GM23248 (cell line): ENCODE data around the gene RAE1. TPM values are rescaled to one million over a fixed set of nuclear protein-coding genes. Genes with fewer than 3 reads are reported as not detected.

ENCODE experiments used
- DNase-seq: peaks from one replicate; pipeline ENCODE4 v3.0.0-alpha.2; 2015
- H2AFZ ChIP-seq: fragments of 200-600 bp; sonication (generic); 2 replicates; pipeline ENCODE4 v1.6.1; 2016; ENCODE audit warnings: antibody characterized with exemption
- H3F3A ChIP-seq: fragments of 200-600 bp; sonication (generic); 2 replicates; pipeline ENCODE4 v1.6.1; 2016; ENCODE audit warnings: mild to moderate bottlenecking, antibody characterized with exemption, mixed run types; ENCODE audit not compliant: insufficient read depth
- H3K27ac ChIP-seq: fragments of 200-600 bp; sonication (generic); 2 replicates; pipeline ENCODE4 v1.5.1; 2016; ENCODE audit warnings: mild to moderate bottlenecking
- H3K27me3 ChIP-seq: fragments of 200-600 bp; sonication (generic); replicated peaks from 2 replicates; pipeline ENCODE4 v1.6.1; 2016; ENCODE audit warnings: mild to moderate bottlenecking; ENCODE audit not compliant: insufficient read depth
- H3K36me3 ChIP-seq: fragments of 200-600 bp; sonication (generic); 2 replicates; pipeline ENCODE4 v1.6.1; 2016; ENCODE audit warnings: low read depth, mild to moderate bottlenecking
- H3K4me1 ChIP-seq: fragments of 200-600 bp; sonication (generic); 2 replicates; pipeline ENCODE4 v1.6.1; 2016; ENCODE audit warnings: mild to moderate bottlenecking; ENCODE audit not compliant: insufficient read depth
- H3K4me2 ChIP-seq: fragments of 200-600 bp; sonication (generic); one replicate; pipeline ENCODE4 v1.6.1; 2016; ENCODE audit warnings: mild to moderate bottlenecking; ENCODE audit not compliant: unreplicated experiment
- H3K4me3 ChIP-seq: fragments of 200-600 bp; sonication (generic); 2 replicates; pipeline ENCODE4 v1.5.1; 2016; ENCODE audit warnings: mild to moderate bottlenecking
- H3K79me2 ChIP-seq: fragments of 200-600 bp; sonication (generic); 2 replicates; pipeline ENCODE4 v1.6.1; 2016; ENCODE audit warnings: mild to moderate bottlenecking; ENCODE audit not compliant: insufficient read depth
- H3K9ac ChIP-seq: fragments of 200-600 bp; sonication (generic); 2 replicates; pipeline ENCODE4 v1.6.1; 2016; ENCODE audit warnings: mild to moderate bottlenecking
- H3K9me2 ChIP-seq: fragments of 200-600 bp; sonication (generic); 2 replicates; pipeline ENCODE4 v1.6.1; 2016; ENCODE audit warnings: mixed run types, mild to moderate bottlenecking, moderate library complexity; ENCODE audit not compliant: insufficient read depth
- H3K9me3 ChIP-seq: fragments of 200-600 bp; sonication (generic); one replicate; pipeline ENCODE4 v1.6.1; 2017; ENCODE audit warnings: low read depth
- H4K20me1 ChIP-seq: fragments of 200-600 bp; sonication (generic); 2 replicates; pipeline ENCODE4 v1.6.0; 2016; ENCODE audit not compliant: insufficient read depth
- EZH2 ChIP-seq: fragments of 200-600 bp; sonication (generic); IDR thresholded peaks from 2 replicates; pipeline ENCODE4 v1.6.1; 2018; ENCODE audit warnings: antibody characterized with exemption, mild to moderate bottlenecking; ENCODE audit not compliant: insufficient read depth, poor library complexity, severe bottlenecking
- EZH2phosphoT487 ChIP-seq: fragments of 200-600 bp; sonication (generic); IDR thresholded peaks from 2 replicates; pipeline ENCODE4 v1.6.1; 2018; ENCODE audit warnings: antibody characterized with exemption, moderate library complexity, mild to moderate bottlenecking, low read depth; ENCODE audit not compliant: insufficient read depth
- WGBS, 2 experiments: methylation state at CpG; one replicate each; pipeline ENCODE4 v1.1.6; 2015 to 2017; ENCODE audit warnings: low lambda C conversion rate in 2 of 2, low coverage in 1 of 2; ENCODE audit errors: missing lambda C conversion rate in 2 of 2; 5-methylcytosine and 5-hydroxymethylcytosine counted together
- in situ Hi-C: fragments of 300-500 bp; cut with MboI; formaldehyde crosslinking; loops from 2 replicates; pipeline ENCODE4 v1.15.0; 2020
- polyA plus RNA-seq: library from polyadenylated mRNA; unstranded; fragments of >200 nt; fragmentation: Nextera tagmentation; extraction: Ambion mirVana; gene quantifications from 2 replicates; pipeline ENCODE4 v1.2.1, GENCODE V29; 2016
- total RNA-seq: library from RNA; depleted of rRNA; stranded (reverse); fragments of >200 nt; shearing (Covaris generic); gene quantifications from 2 replicates; pipeline ENCODE4 v1.2.3, GENCODE V29; 2014

RAE1 gene
- total and polyA plus RNA-seq, 2 experiments from 2014 or later: 34.7 to 54.8 TPM

- TF ChIP-seq EZH2 (no peak), EZH2phosphoT487 (no peak)
- Histone ChIP-seq H3K9ac (no peak within 1 kb of the TSS), H3K4me1 (no peaks in the 10 kb centered on the region), H3K27me3 (peaks cover 40% of the 10 kb centered on the region), H4K20me1 (no peaks in the 10 kb centered on the region), H3K4me3 (no peak within 1 kb of the TSS), H3K9me3 (no peaks in the 10 kb centered on the region), H3K27ac (no peak within 1 kb of the TSS), H3K79me2 (no peaks in the 10 kb centered on the region), H2AFZ (no peak within 1 kb of the TSS), H3K9me2 (no peaks in the 10 kb centered on the region), H3F3A (no peaks in the 10 kb centered on the region), H3K36me3 (no peaks in the 10 kb centered on the region), H3K4me2 (no peak within 1 kb of the TSS)
- DNase-seq: no peak
- in situ Hi-C loops: no loop called here
- WGBS, 2 experiments: 83 to 84% methylated on average over 36 to 38 of the region's 40 CpGs
Observed at GRCh38 chr20:57329608-57330221, 21.3 kb upstream of the RAE1 start, which contains the start of gene SPO11. TSS of gene SPO11 (plus strand) at chr20:57329803. CDS start at chr20:57329868, 65 bp downstream.

DNA sequence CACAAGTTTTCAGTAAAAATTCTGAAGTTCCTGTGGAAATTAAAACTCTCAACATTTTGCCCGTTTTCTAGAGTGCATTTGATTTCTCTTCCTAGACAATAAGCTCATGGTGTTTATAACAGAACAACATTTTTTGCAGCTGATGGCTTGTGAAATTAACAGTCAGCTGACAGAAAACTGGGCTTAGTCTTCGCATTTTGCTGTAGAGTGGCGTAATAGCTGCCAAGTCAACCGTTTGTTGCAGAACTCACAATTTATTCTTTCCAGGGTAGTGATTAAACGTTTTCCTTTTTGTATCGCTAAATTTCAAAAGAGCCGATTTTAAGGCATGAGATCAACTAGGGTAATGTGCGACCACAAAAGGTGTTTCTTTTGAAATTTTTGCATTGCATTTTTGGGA, 20.1 kb upstream of the RAE1 start:
- TF ChIP-seq EZH2phosphoT487: no peak
- no peak for TF ChIP-seq EZH2
- H3K4me1 ChIP-seq: no peaks in the 10 kb centered on the region
- H3K4me3 ChIP-seq: no peak overlapping the region
- peaks cover 40% of the 10 kb centered on the region for H3K27me3 ChIP-seq
- no peaks in the 10 kb centered on the region for H3K9me2 ChIP-seq
- no peaks in the 10 kb centered on the region for H3F3A ChIP-seq
- WGBS, 2 experiments: 2 to 3% methylated on average over 8 of the region's 8 CpGs
- in situ Hi-C loops: no loop called here
- no peaks in the 10 kb centered on the region for H3K9me3 ChIP-seq
- H4K20me1 ChIP-seq: no peaks in the 10 kb centered on the region
- H3K9ac ChIP-seq: no peak overlapping the region
- H3K27ac ChIP-seq: no peak overlapping the region
- no peak overlapping the region for H3K4me2 ChIP-seq
- no peak overlapping the region for H2AFZ ChIP-seq
- peak; percentile 75 for DNase-seq
- no peaks in the 10 kb centered on the region for H3K79me2 ChIP-seq
- no peaks in the 10 kb centered on the region for H3K36me3 ChIP-seq

- Histone ChIP-seq H3K9ac (no peak overlapping the region), H3K79me2 (no peaks in the 10 kb centered on the region), H3K27me3 (peaks cover 47% of the 10 kb centered on the region), H3K27ac (no peak overlapping the region), H2AFZ (no peak overlapping the region), H3K9me3 (no peaks in the 10 kb centered on the region), H3K4me2 (no peak overlapping the region), H3K36me3 (no peaks in the 10 kb centered on the region), H3K4me1 (no peaks in the 10 kb centered on the region), H3K9me2 (no peaks in the 10 kb centered on the region), H3F3A (no peaks in the 10 kb centered on the region), H3K4me3 (no peak overlapping the region), H4K20me1 (no peaks in the 10 kb centered on the region)
- no peak for DNase-seq
- 92 to 100% methylated on average over 1 of the region's 1 CpG for WGBS, 2 experiments
- TF ChIP-seq EZH2phosphoT487 (no peak), EZH2 (no peak)
- in situ Hi-C loops: no loop called here
Observed at GRCh38 chr20:57332105-57333089, 18.7 kb upstream of the RAE1 start.

- Histone ChIP-seq H2AFZ (no peak overlapping the region), H3K9ac (no peak overlapping the region), H3K36me3 (no peaks in the 10 kb centered on the region), H3F3A (no peaks in the 10 kb centered on the region), H3K27ac (no peak overlapping the region), H3K4me2 (no peak overlapping the region), H3K9me3 (no peaks in the 10 kb centered on the region), H3K79me2 (no peaks in the 10 kb centered on the region), H4K20me1 (no peaks in the 10 kb centered on the region), H3K4me1 (no peaks in the 10 kb centered on the region), H3K4me3 (no peak overlapping the region), H3K9me2 (no peaks in the 10 kb centered on the region), H3K27me3 (peaks cover 45% of the 10 kb centered on the region)
- DNase-seq: peak; percentile 39
- in situ Hi-C loops: no loop called here
- no peak for TF ChIP-seq EZH2phosphoT487
- TF ChIP-seq EZH2: no peak
- 59 to 61% methylated on average over 2 of the region's 2 CpGs for WGBS, 2 experiments
Observed at GRCh38 chr20:57335392-57335791, 15.7 kb upstream of the RAE1 start.
